ENCODE measurements around the gene TMEM270. TPM values are rescaled to one million over a fixed set of nuclear protein-coding genes. Genes with fewer than 3 reads are reported as not detected.

Gene TMEM270
- polyA plus RNA-seq, 1 of the 3 experiments (the other 2 are of a cell fraction) = 0.71 TPM

- ChIA-PET CTCF (interaction anchor here (0.7 to 1.5 kb wide), 6 partner anchors 9 to 134 kb away, joined by 3 to 5 read pairs (median 3); no protein-coding TSS in a partner anchor), POLR2A (interaction anchor here (0.9 kb wide), 1 partner anchor 9 kb away, joined by 3 read pairs; no protein-coding TSS in a partner anchor)
- H3K36me3 ChIP-seq (replicated peaks in 1 of 2; ENCODE audit: control insufficient read depth in 1 of 2, insufficient read depth in 2 of 2, low read length in 1 of 2) = no peaks in the 10 kb centered on the region
- WGBS (ENCODE audit: low lambda C conversion rate) = 91% methylated on average over 16 of the region's 16 CpGs
- no peaks in the 10 kb centered on the region for H3K9me2 ChIP-seq
- H4K20me1 ChIP-seq (ENCODE audit: insufficient read depth) = no peaks in the 10 kb centered on the region
- H3K27ac ChIP-seq (ENCODE audit: low read depth in 2 of 2, low read length in 1 of 2) = peak overlapping the region in 1 of 2 experiments; percentile 93; a peak in 2 of 4 replicates
- peak overlapping the region; percentile 59; the same call in 1 of the 2 replicates for H3K9ac ChIP-seq
- H3F3A ChIP-seq (replicated peaks; ENCODE audit: insufficient read depth) = peaks cover 53% of the 10 kb centered on the region
- no peak for TF ChIP-seq RXRA (IDR thresholded peaks at IDR 0.05; ENCODE audit: borderline replicate concordance, low read depth)
- TF ChIP-seq, protein P1, sequence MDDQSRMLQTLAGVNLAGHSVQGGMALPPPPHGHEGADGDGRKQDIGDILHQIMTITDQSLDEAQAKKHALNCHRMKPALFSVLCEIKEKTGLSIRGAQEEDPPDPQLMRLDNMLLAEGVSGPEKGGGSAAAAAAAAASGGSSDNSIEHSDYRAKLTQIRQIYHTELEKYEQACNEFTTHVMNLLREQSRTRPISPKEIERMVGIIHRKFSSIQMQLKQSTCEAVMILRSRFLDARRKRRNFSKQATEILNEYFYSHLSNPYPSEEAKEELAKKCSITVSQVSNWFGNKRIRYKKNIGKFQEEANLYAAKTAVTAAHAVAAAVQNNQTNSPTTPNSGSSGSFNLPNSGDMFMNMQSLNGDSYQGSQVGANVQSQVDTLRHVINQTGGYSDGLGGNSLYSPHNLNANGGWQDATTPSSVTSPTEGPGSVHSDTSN (IDR thresholded peaks at IDR 0.05) = peak; percentile 83
- TF ChIP-seq SMC3 (IDR thresholded peaks at IDR 0.05; ENCODE audit: low read depth, low read length) = peak; percentile 32; the same call in 1 of the 2 replicates
- TF ChIP-seq, protein P2, sequence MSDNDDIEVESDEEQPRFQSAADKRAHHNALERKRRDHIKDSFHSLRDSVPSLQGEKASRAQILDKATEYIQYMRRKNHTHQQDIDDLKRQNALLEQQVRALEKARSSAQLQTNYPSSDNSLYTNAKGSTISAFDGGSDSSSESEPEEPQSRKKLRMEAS (IDR thresholded peaks at IDR 0.05; ENCODE audit: low read depth) = no peak
- peak; percentile 40 for TF ChIP-seq CTCF (IDR thresholded peaks at IDR 0.05)
- peak; percentile 23; the same call in 1 of the 2 replicates for TF ChIP-seq RAD21 (IDR thresholded peaks at IDR 0.05; ENCODE audit: low read length)
- no peak for TF ChIP-seq SIN3A (IDR thresholded peaks at IDR 0.05; ENCODE audit: borderline replicate concordance, low read depth, low read length)
- no peak for TF ChIP-seq TCF12 (IDR thresholded peaks at IDR 0.05)
- no peak for TF ChIP-seq NFIC (IDR thresholded peaks at IDR 0.05; ENCODE audit: borderline replicate concordance)
- no peak for TF ChIP-seq POLR2AphosphoS5 (IDR thresholded peaks at IDR 0.05; ENCODE audit: low read depth, low read length)
- TF ChIP-seq ELF1 (IDR thresholded peaks at IDR 0.05) = no peak
- no peak for TF ChIP-seq FOXM1 (IDR thresholded peaks at IDR 0.05; ENCODE audit: low read depth)
- TF ChIP-seq EP300 (IDR thresholded peaks at IDR 0.05; ENCODE audit: borderline replicate concordance in 1 of 2, low read depth in 1 of 2, low read length in 1 of 2) = no peak
- peaks cover 31 to 38% of the 10 kb centered on the region in 2 experiments; a peak in 3 of 4 replicates for H3K4me1 ChIP-seq (ENCODE audit: control insufficient read depth in 1 of 2, insufficient read depth in 2 of 2, low read depth in 1 of 2, low read length in 1 of 2)
- peak; percentile 44 for DNase-seq
- H3K79me2 ChIP-seq (ENCODE audit: insufficient read depth) = no peaks in the 10 kb centered on the region
- H2AFZ ChIP-seq (ENCODE audit: low read depth) = no peak overlapping the region
- no peaks in the 10 kb centered on the region for H3K9me3 ChIP-seq
- no peak overlapping the region for H3K4me3 ChIP-seq (ENCODE audit: low read depth in 2 of 2, low read length in 1 of 2)
- peak overlapping the region; percentile 6; the same call in 1 of the 2 replicates for H3K4me2 ChIP-seq
- H3K27me3 ChIP-seq (ENCODE audit: insufficient read depth) = no peaks in the 10 kb centered on the region
These were observed 30.4 kb downstream of the TMEM270 start for GRCh38 chr7:73891178-73891885.

Data from SK-N-SH (cell line).